DMS53 (cell line): ENCODE results near the gene SLC4A2.
"Not testable (repeated sequence)": the region's sequence is repeated elsewhere in the genome, so short reads cannot be mapped to it uniquely, and the experiment has no call there.

ENCODE experiments used
- DNase-seq: peaks from one replicate; lab custom pipeline; 2025; lab: John Stamatoyannopoulos, UW

The SLC4A2 gene

GRCh38 chr7:151024435-151025056, 34.8 kb upstream of the SLC4A2 start, which contains the start of gene ATG9B:
Gene ATG9B (minus strand): TSS chr7:151024494. CDS start chr7:151024423, 71 bp downstream.
- peak; percentile 87 for DNase-seq

GRCh38 chr7:151025924-151026671, 33.3 kb upstream of the SLC4A2 start:
- no peak for DNase-seq

- DNase-seq = peak; percentile 56
These were observed 32.3 kb upstream of the SLC4A2 start for GRCh38 chr7:151026771-151027727.

GRCh38 chr7:151027728-151028130, 31.7 kb upstream of the SLC4A2 start:
- DNase-seq = not testable (repeated sequence)

GRCh38 chr7:151028131-151028947, 31.1 kb upstream of the SLC4A2 start, which contains the start of gene ABCB8:
Gene ABCB8 (plus strand): TSS chr7:151028450. CDS start chr7:151028516, 66 bp downstream.
- peak; percentile 100 for DNase-seq

- DNase-seq = no peak
These were observed 30.4 kb upstream of the SLC4A2 start for GRCh38 chr7:151028948-151029501.

GRCh38 chr7:151031011-151031410, 28.4 kb upstream of the SLC4A2 start:
- DNase-seq = no peak

GRCh38 chr7:151032936-151033863, 26.2 kb upstream of the SLC4A2 start:
- no peak for DNase-seq

GRCh38 chr7:151033864-151034249, 25.5 kb upstream of the SLC4A2 start:
- DNase-seq = no peak

- no peak for DNase-seq
These were observed 24.9 kb upstream of the SLC4A2 start for GRCh38 chr7:151034312-151035025.

GRCh38 chr7:151035026-151035717, 24.2 kb upstream of the SLC4A2 start:
- no peak for DNase-seq

- no peak for DNase-seq
These were observed 23.5 kb upstream of the SLC4A2 start for GRCh38 chr7:151035902-151036301.

GRCh38 chr7:151038951-151039849, 20.2 kb upstream of the SLC4A2 start:
- DNase-seq = peak; percentile 93

- DNase-seq = no peak
These were observed 19.4 kb upstream of the SLC4A2 start for GRCh38 chr7:151039850-151040548.

- DNase-seq = no peak
These were observed 18.6 kb upstream of the SLC4A2 start for GRCh38 chr7:151040616-151041375.

- DNase-seq = not testable (repeated sequence)
These were observed 15.9 kb upstream of the SLC4A2 start for GRCh38 chr7:151043449-151043848.
